PC-3 (cell line): Measurements from ENCODE around the gene OR5T1. TPM values are rescaled to one million over a fixed set of nuclear protein-coding genes. Genes with fewer than 3 reads are reported as not detected.

Experiments
- ATAC-seq: fragments of 200-7000 bp; cut with Tn5 transposase; 2 replicates; pipeline ENCODE4 v1.9.1; 2020; ENCODE audit warnings: mild to moderate bottlenecking, moderate library complexity
- BruUV-seq: library from RNA; stranded (reverse); fragments of 400-500 nt; replicated peaks from 2 replicates; lab custom pipeline; 2021; lab: Mats Ljungman, UMichigan
- CTCF ChIA-PET: fragments of 300-600 bp; sonication (Branson Sonifier 250); formaldehyde crosslinking; loops from one replicate; lab custom pipeline; 2022; ENCODE audit warnings: antibody characterized with exemption; lab: Charles Lee
- POLR2A ChIA-PET: fragments of 300-600 bp; sonication (Branson Sonifier 250); formaldehyde crosslinking; loops from one replicate; lab custom pipeline; 2022; ENCODE audit warnings: antibody characterized with exemption; ENCODE audit not compliant: unreplicated experiment; lab: Charles Lee
- DNase-seq: peaks from one replicate; pipeline ENCODE4 v3.0.0-alpha.2; 2015
- H2AFZ ChIP-seq: fragments of 300-600 bp; sonication (generic); 2 replicates; pipeline ENCODE4 v1.6.0; 2016; ENCODE audit warnings: antibody characterized with exemption, low read length
- H3F3A ChIP-seq: fragments of 300-600 bp; sonication (generic); one replicate; pipeline ENCODE4 v1.6.0; 2017; ENCODE audit warnings: antibody characterized with exemption, low read length, control low read depth, mild to moderate bottlenecking; ENCODE audit not compliant: unreplicated experiment
- H3K27ac ChIP-seq: fragments of 300-600 bp; sonication (generic); 2 replicates; pipeline ENCODE4 v1.5.1; 2016; ENCODE audit warnings: mild to moderate bottlenecking, low read length
- H3K27me3 ChIP-seq: fragments of 300-600 bp; sonication (generic); 2 replicates; pipeline ENCODE4 v1.6.1; 2016; ENCODE audit warnings: low read length, mixed read lengths
- H3K36me3 ChIP-seq: fragments of 300-600 bp; sonication (generic); 2 replicates; pipeline ENCODE4 v1.6.1; 2016; ENCODE audit warnings: low read depth, mixed run types, low read length, mixed read lengths
- H3K4me1 ChIP-seq: fragments of 300-600 bp; sonication (generic); 2 replicates; pipeline ENCODE4 v1.5.1; 2016; ENCODE audit warnings: low read length; ENCODE audit not compliant: insufficient read depth
- H3K4me2 ChIP-seq: fragments of 300-600 bp; sonication (generic); 2 replicates; pipeline ENCODE4 v1.6.0; 2016; ENCODE audit warnings: low read length
- H3K4me3 ChIP-seq: fragments of 300-600 bp; sonication (generic); 2 replicates; pipeline ENCODE4 v1.5.1; 2016; ENCODE audit warnings: mild to moderate bottlenecking, low read length, mixed read lengths
- H3K79me2 ChIP-seq: fragments of 300-600 bp; sonication (generic); 2 replicates; pipeline ENCODE4 v1.6.1; 2017; ENCODE audit warnings: low read length, mixed read lengths
- H3K9ac ChIP-seq: fragments of 300-600 bp; sonication (generic); 2 replicates; pipeline ENCODE4 v1.6.0; 2016; ENCODE audit warnings: mild to moderate bottlenecking, low read length
- H3K9me2 ChIP-seq: fragments of 300-600 bp; sonication (generic); replicated peaks from 2 replicates; pipeline ENCODE4 v1.6.1; 2016; ENCODE audit warnings: mixed run types, low read length, mixed read lengths
- H3K9me3 ChIP-seq: fragments of 300-600 bp; sonication (generic); 2 replicates; pipeline ENCODE4 v1.6.1; 2016; ENCODE audit warnings: low read length, mixed read lengths
- H4K20me1 ChIP-seq: fragments of 300-600 bp; sonication (generic); 2 replicates; pipeline ENCODE4 v1.6.1; 2016; ENCODE audit warnings: low read length, mixed read lengths
- CTCF ChIP-seq: fragments of 300-600 bp; sonication (generic); conservative IDR thresholded peaks from 2 replicates; pipeline ENCODE4 v1.5.1; 2017; ENCODE audit warnings: antibody characterized with exemption, low read depth, mild to moderate bottlenecking, low read length
- EZH2 ChIP-seq: fragments of 300-600 bp; sonication (generic); IDR thresholded peaks from one replicate; pipeline ENCODE4 v1.6.1; 2017; ENCODE audit warnings: antibody characterized with exemption, mild to moderate bottlenecking, low read length; ENCODE audit not compliant: unreplicated experiment
- EZH2phosphoT487 ChIP-seq: fragments of 300-600 bp; sonication (generic); IDR thresholded peaks from 2 replicates; pipeline ENCODE4 v1.6.1; 2018; ENCODE audit warnings: mild to moderate bottlenecking, antibody characterized with exemption, low read length, borderline replicate concordance
- intact Hi-C: fragments of 100-400 bp; cut with micrococcal nuclease; formaldehyde crosslinking; loops from 2 replicates; pipeline ENCODE4 v1.9.0; 2023
- total RNA-seq: library from RNA; depleted of rRNA; stranded (reverse); fragments of >200 nt; gene quantifications from 2 replicates; pipeline ENCODE4 v1.2.3, GENCODE V29; 2014

OR5T1 gene
- total RNA-seq, 1 experiment from 2014 or later, result not detected

GRCh38 chr11:56271092-56271491 lies 2.9 kb upstream of the OR5T1 start:
- Histone ChIP-seq H3K9me3 (peaks cover 23% of the 10 kb centered on the region; the same call in 1 of the 2 replicates), H3K9me2 (no peaks in the 10 kb centered on the region), H3F3A (no peaks in the 10 kb centered on the region), H3K36me3 (no peaks in the 10 kb centered on the region), H3K4me2 (no peak overlapping the region), H3K4me1 (no peaks in the 10 kb centered on the region), H3K4me3 (no peak overlapping the region), H3K9ac (no peak overlapping the region), H3K27me3 (no peaks in the 10 kb centered on the region), H3K79me2 (no peaks in the 10 kb centered on the region), H3K27ac (no peak overlapping the region), H4K20me1 (no peaks in the 10 kb centered on the region), H2AFZ (no peak overlapping the region)
- no peak for TF ChIP-seq CTCF
- no peak for TF ChIP-seq EZH2phosphoT487
- TF ChIP-seq EZH2, result no peak
- DNase-seq (no peak), ATAC-seq (no peak)
- POLR2A ChIA-PET, result no interaction called here
- CTCF ChIA-PET, result no interaction called here
- BruUV-seq, result no TSS peak
- intact Hi-C loops, result no loop called here

- no peak for DNase-seq
- intact Hi-C loops, result no loop called here
- no peak for ATAC-seq
- CTCF ChIA-PET, result no interaction called here
- Histone ChIP-seq H3K27me3 (no peaks in the 10 kb centered on the region; the same call in 1 of the 2 replicates), H3K9me3 (0 out of 2 replicates have a peak, but pooled peaks cover 12% of the 10 kb centered on the region), H3K4me3 (no peak within 1 kb of the TSS), H2AFZ (no peak within 1 kb of the TSS), H3K4me1 (no peaks in the 10 kb centered on the region), H4K20me1 (no peaks in the 10 kb centered on the region), H3F3A (no peaks in the 10 kb centered on the region), H3K79me2 (no peaks in the 10 kb centered on the region), H3K27ac (no peak within 1 kb of the TSS), H3K4me2 (no peak within 1 kb of the TSS), H3K36me3 (no peaks in the 10 kb centered on the region), H3K9ac (no peak within 1 kb of the TSS), H3K9me2 (no peaks in the 10 kb centered on the region)
- TF ChIP-seq CTCF (no peak), EZH2phosphoT487 (no peak), EZH2 (no peak)
- POLR2A ChIA-PET, result no interaction called here
- BruUV-seq, result no TSS peak
Measured at GRCh38 chr11:56292154-56292553, 18.2 kb downstream of the OR5T1 start, which contains the start of gene OR8H1. OR8H1 (minus strand) TSS chr11:56292254; CDS start chr11:56291062, 1,192 bp downstream.

- CTCF ChIA-PET, result no interaction called here
- POLR2A ChIA-PET, result no interaction called here
- no TSS peak for BruUV-seq
- H4K20me1 ChIP-seq, result no peaks in the 10 kb centered on the region
- DNase-seq (no peak), ATAC-seq (no peak)
- H3K36me3 ChIP-seq, result no peaks in the 10 kb centered on the region
- H3K9me2 ChIP-seq, result no peaks in the 10 kb centered on the region
- H3K9me3 ChIP-seq, result no peaks in the 10 kb centered on the region
- no peak overlapping the region for H2AFZ ChIP-seq
- no peak overlapping the region for H3K27ac ChIP-seq
- no peaks in the 10 kb centered on the region for H3F3A ChIP-seq
- no peak overlapping the region for H3K4me3 ChIP-seq
- H3K4me2 ChIP-seq, result no peak overlapping the region
- intact Hi-C loops, result no loop called here
- no peaks in the 10 kb centered on the region for H3K27me3 ChIP-seq
- TF ChIP-seq EZH2phosphoT487, result no peak
- H3K4me1 ChIP-seq, result no peaks in the 10 kb centered on the region
- H3K79me2 ChIP-seq, result no peaks in the 10 kb centered on the region
- H3K9ac ChIP-seq, result no peak overlapping the region
Measured at GRCh38 chr11:56296898-56297297, 22.9 kb downstream of the OR5T1 start.
